HCT116 (cell line): ENCODE measurements around the gene ALDH3A1. TPM values are rescaled to one million over a fixed set of nuclear protein-coding genes. Genes with fewer than 3 reads are reported as not detected.

Experiments used
- ATAC-seq: fragments of 200-7000 bp; cut with Tn5 transposase; 2 replicates; pipeline ENCODE4 v1.9.1; 2020; ENCODE audit warnings: mild to moderate bottlenecking, moderate library complexity
- BruUV-seq: library from RNA; stranded (reverse); fragments of 400-500 nt; replicated peaks from 2 replicates; lab custom pipeline; 2021; lab: Mats Ljungman, UMichigan
- CTCF ChIA-PET: fragments of 300-600 bp; sonication (Branson Sonifier 250); formaldehyde crosslinking; loops from one replicate; lab custom pipeline; 2021; ENCODE audit warnings: antibody characterized with exemption; lab: Charles Lee
- POLR2A ChIA-PET: fragments of 300-600, 350-600 bp; sonication (Branson Sonifier 250); formaldehyde crosslinking; loops from one replicate; lab custom pipeline; 2021; ENCODE audit warnings: antibody characterized with exemption; lab: Charles Lee
- RAD21 ChIA-PET, 2 experiments: fragments of 300-600 bp; sonication (Branson Sonifier 250); formaldehyde crosslinking; loops; one replicate each; lab custom pipeline; 2023; ENCODE audit warnings: low total read pairs in 2 of 2; ENCODE audit not compliant: uncharacterized antibody in 2 of 2, unreplicated experiment in 2 of 2, low non-redundant PET in 1 of 2; lab: Charles Lee
- DNase-seq: peaks from one replicate; pipeline ENCODE4 v3.0.0-alpha.2; 2010; ENCODE audit warnings: low read depth, low spot score
- H2AFZ ChIP-seq: fragments of 200-600 bp; shearing (Covaris generic), sonication (generic); 2 replicates; pipeline ENCODE4 v1.6.1; 2017; ENCODE audit warnings: low read depth, mixed run types, mixed read lengths, antibody characterized with exemption, low read length; ENCODE audit not compliant: poor library complexity, severe bottlenecking
- H3K27ac ChIP-seq: 2 replicates; pipeline ENCODE4 v1.5.1; 2012; ENCODE audit warnings: low read depth, low read length
- H3K27me3 ChIP-seq: fragments of 200-600 bp; sonication (generic); 2 replicates; pipeline ENCODE4 v1.6.1; 2016; ENCODE audit warnings: mixed run types, low read length, mixed read lengths; ENCODE audit not compliant: insufficient read depth
- H3K36me3 ChIP-seq, 2 experiments: fragments of 200-500 bp in 1 of 2; fragments of 200-600 bp in 1 of 2; sonication (Bioruptor generic) in 1 of 2; sonication (generic) in 1 of 2; 2 replicates each; pipeline versions ENCODE4 v1.5.1 to v1.6.1; 2014 to 2016; ENCODE audit warnings: low read length in 2 of 2, inconsistent platforms in 1 of 2, mixed read lengths in 1 of 2, mixed run types in 1 of 2; ENCODE audit not compliant: insufficient read depth in 2 of 2, control insufficient read depth in 1 of 2
- H3K4me1 ChIP-seq, 2 experiments: fragments of 200-600 bp in 1 of 2; sonication (generic) in 1 of 2; 2 replicates each; pipeline versions ENCODE4 v1.5.1 to v1.6.1; 2012 to 2017; ENCODE audit warnings: low read length in 2 of 2, inconsistent platforms in 1 of 2, mild to moderate bottlenecking in 1 of 2, mixed read lengths in 1 of 2, mixed run types in 1 of 2, moderate library complexity in 1 of 2; ENCODE audit not compliant: insufficient read depth in 2 of 2, control insufficient read depth in 1 of 2
- H3K4me2 ChIP-seq: fragments of 200-600 bp; sonication (generic); 2 replicates; pipeline ENCODE4 v1.6.1; 2017; ENCODE audit warnings: mixed run types, low read length, mixed read lengths
- H3K4me3 ChIP-seq, 2 experiments: fragments of 200-600 bp in 1 of 2; sonication (generic) in 1 of 2; replicated peaks in 1 of 2; 2 replicates each; pipeline ENCODE4 v1.5.1; 2011 to 2016; ENCODE audit warnings: low read length in 2 of 2, control low read depth in 1 of 2, low read depth in 1 of 2, mild to moderate bottlenecking in 1 of 2, mixed read lengths in 1 of 2, mixed run types in 1 of 2
- H3K79me2 ChIP-seq: fragments of 200-600 bp; sonication (generic); 2 replicates; pipeline ENCODE4 v1.6.1; 2017; ENCODE audit warnings: mild to moderate bottlenecking, mixed run types, low read length, moderate library complexity, mixed read lengths; ENCODE audit not compliant: insufficient read depth
- H3K9ac ChIP-seq: fragments of 200-600 bp; sonication (generic); 2 replicates; pipeline ENCODE4 v1.6.1; 2016; ENCODE audit warnings: low read length, mixed read lengths
- H3K9me2 ChIP-seq: fragments of 200-600 bp; sonication (generic), shearing (Covaris generic); 2 replicates; pipeline ENCODE4 v1.6.1; 2017; ENCODE audit warnings: mixed run types, mild to moderate bottlenecking, moderate library complexity; ENCODE audit not compliant: insufficient read depth
- H3K9me3 ChIP-seq, 2 experiments: fragments of 200-500 bp in 1 of 2; fragments of 200-600 bp in 1 of 2; sonication (Bioruptor generic) in 1 of 2; sonication (generic) in 1 of 2; 2 replicates each; pipeline ENCODE4 v1.6.1; 2014 to 2017; ENCODE audit warnings: low read length in 2 of 2, mixed read lengths in 2 of 2, inconsistent platforms in 1 of 2, low read depth in 1 of 2, mild to moderate bottlenecking in 1 of 2, mixed run types in 1 of 2, moderate library complexity in 1 of 2; ENCODE audit not compliant: control insufficient read depth in 1 of 2, insufficient read depth in 1 of 2
- H4K20me1 ChIP-seq: fragments of 200-600 bp; sonication (generic), shearing (Covaris generic); 2 replicates; pipeline ENCODE4 v1.6.1; 2017; ENCODE audit warnings: mixed run types, mild to moderate bottlenecking, moderate library complexity; ENCODE audit not compliant: insufficient read depth
- CBX3 ChIP-seq: IDR thresholded peaks from 2 replicates; pipeline ENCODE4 v1.6.1; 2012; ENCODE audit warnings: low read depth
- CEBPB ChIP-seq: IDR thresholded peaks from 2 replicates; pipeline ENCODE4 v1.6.1; 2012; ENCODE audit warnings: low read depth
- JUND ChIP-seq: IDR thresholded peaks from 2 replicates; pipeline ENCODE4 v1.6.1; 2012
- POLR2AphosphoS5 ChIP-seq: IDR thresholded peaks from 2 replicates; pipeline ENCODE4 v1.6.1; 2011; ENCODE audit warnings: mild to moderate bottlenecking, low read depth, low read length, moderate library complexity
- SIN3A ChIP-seq: IDR thresholded peaks from 2 replicates; pipeline ENCODE4 v1.6.1; 2012; ENCODE audit warnings: low read depth
- SP1 ChIP-seq: IDR thresholded peaks from 2 replicates; pipeline ENCODE4 v1.6.1; 2012; ENCODE audit warnings: low read depth
- SRF ChIP-seq: IDR thresholded peaks from 2 replicates; pipeline ENCODE4 v1.6.1; 2012; ENCODE audit warnings: low read depth
- ZFX ChIP-seq: fragments of 450-650 bp; IDR thresholded peaks from 2 replicates; pipeline ENCODE4 v1.6.1; 2017
- intact Hi-C: fragments of 100-400 bp; cut with micrococcal nuclease; formaldehyde crosslinking; loops from 2 replicates; pipeline ENCODE4 v1.10.0; 2022
- total RNA-seq: library from RNA; stranded (reverse); gene quantifications from one replicate; pipeline ENCODE4 v1.2.1, GENCODE V29; 2021; ENCODE audit not compliant: unreplicated experiment
- TF ChIP-seq, protein P1 (sequence below): IDR thresholded peaks from 2 replicates; pipeline ENCODE4 v1.6.1; 2012
- TF ChIP-seq, protein P2 (sequence below): IDR thresholded peaks from 2 replicates; pipeline ENCODE4 v1.6.1; 2012; ENCODE audit warnings: low read depth
- TF ChIP-seq, protein P3 (sequence below): IDR thresholded peaks from 2 replicates; pipeline ENCODE4 v1.6.1; 2011; ENCODE audit warnings: mild to moderate bottlenecking, low read length, moderate library complexity; ENCODE audit not compliant: insufficient replicate concordance; ENCODE audit errors: extremely low read depth

The ALDH3A1 gene
- total RNA-seq, 1 experiment from 2014 or later, result 0.86 TPM

- DNase-seq, result no peak
- Histone ChIP-seq H4K20me1 (no peaks in the 10 kb centered on the region), H3K9me3 (no peaks in the 10 kb centered on the region), H2AFZ (no peak overlapping the region), H3K4me2 (no peak overlapping the region), H3K4me3 (no peak overlapping the region), H3K9me2 (no peaks in the 10 kb centered on the region), H3K79me2 (no peaks in the 10 kb centered on the region), H3K4me1 (peaks cover 38 to 47% of the 10 kb centered on the region in 2 experiments), H3K9ac (no peak overlapping the region), H3K27me3 (no peaks in the 10 kb centered on the region), H3K36me3 (no peaks in the 10 kb centered on the region), H3K27ac (no peak overlapping the region)
- RAD21 ChIA-PET, result no interaction called here
- no peak for ATAC-seq
- POLR2A ChIA-PET, result interaction anchor here (1.4 kb wide), 1 partner anchor 107 kb away, joined by 5 read pairs; the partner anchor contains the start of gene ALDH3A2
- intact Hi-C loops, result no loop called here
- CTCF ChIA-PET, result interaction anchor here (0.9 kb wide), 1 partner anchor 11 kb away, joined by 5 read pairs; no protein-coding TSS in a partner anchor
- TF ChIP-seq, protein P1, sequence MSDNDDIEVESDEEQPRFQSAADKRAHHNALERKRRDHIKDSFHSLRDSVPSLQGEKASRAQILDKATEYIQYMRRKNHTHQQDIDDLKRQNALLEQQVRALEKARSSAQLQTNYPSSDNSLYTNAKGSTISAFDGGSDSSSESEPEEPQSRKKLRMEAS, result peak; percentile 47; the same call in 1 of the 2 replicates
- TF ChIP-seq SIN3A, result no peak
- TF ChIP-seq ZFX, result 0 out of 2 replicates have a peak, but pooled peaks have one; percentile 12
- no TSS peak for BruUV-seq
Observed at GRCh38 chr17:19755392-19755791, 7.3 kb upstream of the ALDH3A1 start.

GRCh38 chr17:19753661-19754463 lies 5.8 kb upstream of the ALDH3A1 start:
- Histone ChIP-seq H3K36me3 (no peaks in the 10 kb centered on the region), H4K20me1 (no peaks in the 10 kb centered on the region), H3K79me2 (no peaks in the 10 kb centered on the region), H3K4me3 (peak overlapping the region in 1 of 2 experiments; percentile 34; a peak in 3 of 4 replicates), H3K27me3 (no peaks in the 10 kb centered on the region), H2AFZ (no peak overlapping the region), H3K4me1 (peaks cover 38 to 47% of the 10 kb centered on the region in 2 experiments), H3K9me3 (no peaks in the 10 kb centered on the region), H3K4me2 (peak overlapping the region; percentile 71), H3K27ac (peak overlapping the region; percentile 90), H3K9ac (peak overlapping the region; percentile 64), H3K9me2 (no peaks in the 10 kb centered on the region)
- POLR2A ChIA-PET, result interaction anchor here (1.0 to 3.2 kb wide), 4 partner anchors 8 to 376 kb away, joined by 3 to 16 read pairs (median 10); partner anchors contain the start of genes ALDH3A2 and MAPK7
- no TSS peak for BruUV-seq
- DNase-seq, result peak; percentile 54
- intact Hi-C loops, result loop anchor here (5.0 kb wide), 4 partner anchors 107 to 392 kb away; partner anchors contain the start of genes ALDH3A2, B9D1 and MAPK7
- CTCF ChIA-PET, result interaction anchor here (0.7 to 4.2 kb wide), 12 partner anchors 9 to 391 kb away, joined by 3 to 40 read pairs (median 4); partner anchors contain the start of genes ALDH3A2, B9D1 and MAPK7
- RAD21 ChIA-PET, result interaction anchor here (0.6 to 2.2 kb wide), 6 partner anchors 9 to 244 kb away, joined by 3 to 9 read pairs (median 4); partner anchors contain the start of gene ALDH3A2 (in 1 of the 2)
- peak; percentile 73 for ATAC-seq
- TF ChIP-seq, protein P2, sequence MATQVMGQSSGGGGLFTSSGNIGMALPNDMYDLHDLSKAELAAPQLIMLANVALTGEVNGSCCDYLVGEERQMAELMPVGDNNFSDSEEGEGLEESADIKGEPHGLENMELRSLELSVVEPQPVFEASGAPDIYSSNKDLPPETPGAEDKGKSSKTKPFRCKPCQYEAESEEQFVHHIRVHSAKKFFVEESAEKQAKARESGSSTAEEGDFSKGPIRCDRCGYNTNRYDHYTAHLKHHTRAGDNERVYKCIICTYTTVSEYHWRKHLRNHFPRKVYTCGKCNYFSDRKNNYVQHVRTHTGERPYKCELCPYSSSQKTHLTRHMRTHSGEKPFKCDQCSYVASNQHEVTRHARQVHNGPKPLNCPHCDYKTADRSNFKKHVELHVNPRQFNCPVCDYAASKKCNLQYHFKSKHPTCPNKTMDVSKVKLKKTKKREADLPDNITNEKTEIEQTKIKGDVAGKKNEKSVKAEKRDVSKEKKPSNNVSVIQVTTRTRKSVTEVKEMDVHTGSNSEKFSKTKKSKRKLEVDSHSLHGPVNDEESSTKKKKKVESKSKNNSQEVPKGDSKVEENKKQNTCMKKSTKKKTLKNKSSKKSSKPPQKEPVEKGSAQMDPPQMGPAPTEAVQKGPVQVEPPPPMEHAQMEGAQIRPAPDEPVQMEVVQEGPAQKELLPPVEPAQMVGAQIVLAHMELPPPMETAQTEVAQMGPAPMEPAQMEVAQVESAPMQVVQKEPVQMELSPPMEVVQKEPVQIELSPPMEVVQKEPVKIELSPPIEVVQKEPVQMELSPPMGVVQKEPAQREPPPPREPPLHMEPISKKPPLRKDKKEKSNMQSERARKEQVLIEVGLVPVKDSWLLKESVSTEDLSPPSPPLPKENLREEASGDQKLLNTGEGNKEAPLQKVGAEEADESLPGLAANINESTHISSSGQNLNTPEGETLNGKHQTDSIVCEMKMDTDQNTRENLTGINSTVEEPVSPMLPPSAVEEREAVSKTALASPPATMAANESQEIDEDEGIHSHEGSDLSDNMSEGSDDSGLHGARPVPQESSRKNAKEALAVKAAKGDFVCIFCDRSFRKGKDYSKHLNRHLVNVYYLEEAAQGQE, result no peak
- TF ChIP-seq CEBPB (no peak), CBX3 (peak; percentile 60; the same call in 1 of the 2 replicates), ZFX (no peak), POLR2AphosphoS5 (peak; percentile 48), SIN3A (no peak), JUND (no peak), SRF (no peak; the same call in 1 of the 2 replicates), SP1 (no peak)
- TF ChIP-seq, protein P1, result peak; percentile 36; the same call in 1 of the 2 replicates
- TF ChIP-seq, protein P3, sequence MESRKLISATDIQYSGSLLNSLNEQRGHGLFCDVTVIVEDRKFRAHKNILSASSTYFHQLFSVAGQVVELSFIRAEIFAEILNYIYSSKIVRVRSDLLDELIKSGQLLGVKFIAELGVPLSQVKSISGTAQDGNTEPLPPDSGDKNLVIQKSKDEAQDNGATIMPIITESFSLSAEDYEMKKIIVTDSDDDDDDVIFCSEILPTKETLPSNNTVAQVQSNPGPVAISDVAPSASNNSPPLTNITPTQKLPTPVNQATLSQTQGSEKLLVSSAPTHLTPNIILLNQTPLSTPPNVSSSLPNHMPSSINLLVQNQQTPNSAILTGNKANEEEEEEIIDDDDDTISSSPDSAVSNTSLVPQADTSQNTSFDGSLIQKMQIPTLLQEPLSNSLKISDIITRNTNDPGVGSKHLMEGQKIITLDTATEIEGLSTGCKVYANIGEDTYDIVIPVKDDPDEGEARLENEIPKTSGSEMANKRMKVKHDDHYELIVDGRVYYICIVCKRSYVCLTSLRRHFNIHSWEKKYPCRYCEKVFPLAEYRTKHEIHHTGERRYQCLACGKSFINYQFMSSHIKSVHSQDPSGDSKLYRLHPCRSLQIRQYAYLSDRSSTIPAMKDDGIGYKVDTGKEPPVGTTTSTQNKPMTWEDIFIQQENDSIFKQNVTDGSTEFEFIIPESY, result no peak
